SJCRH30 (cell line): ENCODE measurements around the gene RBBP9. TPM values are rescaled to one million over a fixed set of nuclear protein-coding genes. Genes with fewer than 3 reads are reported as not detected.
"Not testable (repeated sequence)": the region's sequence is repeated elsewhere in the genome, so short reads cannot be mapped to it uniquely, and the experiment has no call there.

ENCODE experiments used
- DNase-seq, 2 experiments: peaks; one replicate each; pipeline ENCODE4 v3.0.0-alpha.2; 2015 to 2020
- H3K27ac ChIP-seq: fragments of 250-450 bp; sonication (Bioruptor Pico); 2 replicates; pipeline ENCODE4 v1.5.1; 2020; ENCODE audit warnings: mild to moderate bottlenecking, moderate library complexity
- H3K27me3 ChIP-seq: fragments of 250-450 bp; sonication (Bioruptor Pico); 2 replicates; pipeline ENCODE4 v1.5.1; 2020; ENCODE audit warnings: mild to moderate bottlenecking, moderate library complexity
- H3K36me3 ChIP-seq: fragments of 250-450 bp; sonication (Bioruptor Pico); 2 replicates; pipeline ENCODE4 v1.5.1; 2020; ENCODE audit warnings: mild to moderate bottlenecking, moderate library complexity
- H3K4me1 ChIP-seq: fragments of 250-450 bp; sonication (Bioruptor Pico); 2 replicates; pipeline ENCODE4 v1.5.1; 2020; ENCODE audit warnings: mild to moderate bottlenecking, moderate library complexity
- H3K4me3 ChIP-seq: fragments of 250-450 bp; sonication (Bioruptor Pico); 2 replicates; pipeline ENCODE4 v1.5.1; 2020; ENCODE audit warnings: mild to moderate bottlenecking, moderate library complexity
- H3K9me3 ChIP-seq: fragments of 250-450 bp; sonication (Bioruptor Pico); replicated peaks from 2 replicates; pipeline ENCODE4 v1.5.1; 2020; ENCODE audit warnings: mild to moderate bottlenecking, moderate library complexity
- total RNA-seq: library from RNA; depleted of rRNA; stranded (reverse); fragments of >200 nt; shearing (Covaris generic); gene quantifications from 2 replicates; pipeline ENCODE4 v1.2.3, GENCODE V29; 2014; rRNA removed

RBBP9 gene
- total RNA-seq = 29.6 and 30.3 TPM in 2 replicates

- H3K9me3 ChIP-seq = no peaks in the 10 kb centered on the region
- peak; percentile 90 to 92 for DNase-seq
- H3K4me3 ChIP-seq = peak within 1 kb of the TSS; percentile 74
- H3K36me3 ChIP-seq = peaks cover 7% of the 10 kb centered on the region; the same call in 1 of the 2 replicates
- H3K27me3 ChIP-seq = no peaks in the 10 kb centered on the region
- H3K4me1 ChIP-seq = peaks cover 8% of the 10 kb centered on the region
- H3K27ac ChIP-seq = peak within 1 kb of the TSS; percentile 40; the same call in 1 of the 2 replicates
These were observed at the start of gene RBBP9 for GRCh38 chr20:18496740-18497592. Gene RBBP9 (minus strand): TSS chr20:18497225. CDS start chr20:18497167, 58 bp downstream.

- no peaks in the 10 kb centered on the region for H3K27me3 ChIP-seq
- H3K27ac ChIP-seq = no peak overlapping the region
- H3K9me3 ChIP-seq = no peaks in the 10 kb centered on the region
- no peak overlapping the region for H3K4me3 ChIP-seq
- H3K36me3 ChIP-seq = peaks cover 31% of the 10 kb centered on the region
- DNase-seq = no peak
- H3K4me1 ChIP-seq = no peaks in the 10 kb centered on the region
These were observed 48.5 kb upstream of the RBBP9 start for GRCh38 chr20:18545566-18545965.

- H3K9me3 ChIP-seq = no peaks in the 10 kb centered on the region
- DNase-seq = no peak
- H3K4me1 ChIP-seq = no peaks in the 10 kb centered on the region
- peaks cover 21% of the 10 kb centered on the region for H3K36me3 ChIP-seq
- no peaks in the 10 kb centered on the region for H3K27me3 ChIP-seq
- no peak overlapping the region for H3K27ac ChIP-seq
- H3K4me3 ChIP-seq = no peak overlapping the region
These were observed 46.9 kb upstream of the RBBP9 start for GRCh38 chr20:18543932-18544331.

- Histone ChIP-seq H3K27ac (no peak overlapping the region), H3K4me3 (no peak overlapping the region), H3K36me3 (peaks cover 18% of the 10 kb centered on the region), H3K27me3 (no peaks in the 10 kb centered on the region), H3K4me1 (no peaks in the 10 kb centered on the region), H3K9me3 (no peaks in the 10 kb centered on the region)
- no peak for DNase-seq
These were observed 46.2 kb upstream of the RBBP9 start for GRCh38 chr20:18543216-18543615.

DNA sequence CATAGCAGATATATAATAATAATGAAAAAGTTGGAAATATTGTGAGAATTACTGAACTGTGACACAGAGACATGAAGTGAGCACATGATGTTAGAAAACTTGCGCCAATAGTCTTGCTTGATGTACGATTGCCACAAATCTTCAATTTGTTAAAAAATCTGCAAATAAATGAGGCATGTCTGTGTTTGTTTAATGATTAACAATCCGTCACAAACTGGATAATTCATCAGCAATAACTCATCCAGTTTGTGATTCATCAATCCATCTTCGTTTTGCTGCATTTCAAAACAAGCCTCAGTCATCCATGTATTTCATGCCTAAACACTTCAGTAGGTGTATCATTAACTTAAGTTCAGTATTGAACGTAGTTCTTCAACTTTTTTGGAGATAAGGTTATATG is 44.7 kb upstream of the RBBP9 start:
- H3K27me3 ChIP-seq = no peaks in the 10 kb centered on the region
- no peaks in the 10 kb centered on the region for H3K9me3 ChIP-seq
- peaks cover 20% of the 10 kb centered on the region for H3K36me3 ChIP-seq
- no peaks in the 10 kb centered on the region for H3K4me1 ChIP-seq
- no peak overlapping the region for H3K27ac ChIP-seq
- no peak overlapping the region for H3K4me3 ChIP-seq
- no peak for DNase-seq

DNA sequence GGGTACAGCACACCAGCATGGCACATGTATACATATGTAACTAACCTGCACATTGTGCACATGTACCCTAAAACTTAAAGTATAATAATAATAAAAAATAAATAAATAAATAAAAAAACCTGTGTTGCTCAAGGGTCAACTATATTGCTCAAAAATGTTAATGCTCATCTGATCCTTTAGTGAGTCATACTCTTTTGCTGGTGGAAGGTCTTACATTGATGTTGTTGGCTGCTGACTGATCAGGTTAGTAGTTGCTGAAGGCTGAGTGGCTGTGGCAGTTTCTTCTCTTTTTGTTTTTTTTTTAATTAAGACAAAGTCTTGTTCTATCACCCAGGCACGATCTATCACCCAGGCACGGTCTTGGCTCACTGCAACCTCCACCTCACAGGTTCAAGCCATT is 40.6 kb upstream of the RBBP9 start:
- H3K4me3 ChIP-seq = no peak overlapping the region
- no peak overlapping the region for H3K27ac ChIP-seq
- no peaks in the 10 kb centered on the region for H3K27me3 ChIP-seq
- no peaks in the 10 kb centered on the region for H3K9me3 ChIP-seq
- DNase-seq = no peak
- H3K4me1 ChIP-seq = no peaks in the 10 kb centered on the region
- peaks cover 46% of the 10 kb centered on the region for H3K36me3 ChIP-seq

DNA sequence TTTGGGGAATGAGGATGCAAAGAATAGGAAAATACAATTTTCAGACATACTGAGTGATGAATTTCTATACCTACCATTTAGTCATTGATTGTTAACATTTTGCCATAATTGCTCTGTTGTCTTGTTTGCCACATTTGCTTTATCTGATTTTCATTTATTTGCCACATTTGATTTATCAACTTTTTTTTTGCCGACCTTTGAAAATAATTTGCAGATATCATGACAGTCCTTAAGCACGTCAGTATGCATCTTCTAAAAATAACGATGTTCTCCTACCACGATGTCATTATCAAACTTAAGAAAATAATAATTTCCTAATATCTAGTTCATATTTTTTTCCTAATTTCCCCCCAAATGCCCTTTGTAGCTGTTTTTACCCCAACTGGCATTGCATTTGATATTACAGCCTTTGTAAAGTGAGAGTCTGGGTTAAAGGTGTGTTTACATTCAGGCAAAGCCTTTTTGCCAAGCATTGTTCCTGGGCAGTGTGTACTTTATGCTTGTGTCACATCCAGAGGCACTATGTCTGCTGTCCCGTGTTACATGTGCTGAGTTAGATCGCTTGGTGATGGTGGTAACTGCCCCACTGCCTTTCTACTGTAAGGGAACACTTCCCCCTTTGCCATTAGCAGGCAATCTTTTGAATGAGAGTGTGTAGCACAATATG is 37.1 kb upstream of the RBBP9 start:
- no peaks in the 10 kb centered on the region for H3K27me3 ChIP-seq
- DNase-seq = no peak
- no peaks in the 10 kb centered on the region for H3K9me3 ChIP-seq
- no peak overlapping the region for H3K27ac ChIP-seq
- peaks cover 52% of the 10 kb centered on the region for H3K36me3 ChIP-seq
- no peaks in the 10 kb centered on the region for H3K4me1 ChIP-seq
- H3K4me3 ChIP-seq = no peak overlapping the region

DNA sequence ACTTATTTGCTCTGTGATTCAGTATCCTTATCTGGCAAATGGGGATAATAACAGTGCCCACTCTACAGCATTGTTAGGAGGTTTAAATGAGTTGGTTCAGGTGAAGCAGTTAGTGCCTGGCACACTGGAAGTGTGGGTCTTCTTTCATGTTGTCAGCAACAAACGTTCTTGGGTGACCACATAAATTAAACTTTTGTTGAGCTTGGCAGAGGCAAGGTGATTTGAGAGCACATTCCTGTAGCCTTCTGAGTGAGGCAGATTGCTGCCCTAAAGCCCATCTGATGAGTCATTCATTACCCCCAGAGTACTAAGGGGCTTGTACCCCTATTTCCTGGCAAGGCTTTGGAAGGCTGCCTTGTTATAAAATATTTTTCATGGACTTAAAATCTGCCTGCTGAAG is 36.5 kb upstream of the RBBP9 start:
- peaks cover 56% of the 10 kb centered on the region for H3K36me3 ChIP-seq

GRCh38 chr20:18532626-18533025 is 35.6 kb upstream of the RBBP9 start:
- peaks cover 63% of the 10 kb centered on the region for H3K36me3 ChIP-seq
- no peak overlapping the region for H3K27ac ChIP-seq
- H3K27me3 ChIP-seq = no peaks in the 10 kb centered on the region
- no peak for DNase-seq
- H3K4me3 ChIP-seq = no peak overlapping the region
- H3K4me1 ChIP-seq = no peaks in the 10 kb centered on the region
- H3K9me3 ChIP-seq = no peaks in the 10 kb centered on the region

More for the DNA sequence above, 36.5 kb upstream of the RBBP9 start:
- Histone ChIP-seq H3K4me3 (no peak overlapping the region), H3K27me3 (no peaks in the 10 kb centered on the region), H3K9me3 (no peaks in the 10 kb centered on the region), H3K27ac (no peak overlapping the region), H3K4me1 (no peaks in the 10 kb centered on the region)
- no peak for DNase-seq

GRCh38 chr20:18529041-18529440 is 32.0 kb upstream of the RBBP9 start:
- Histone ChIP-seq H3K27me3 (no peaks in the 10 kb centered on the region), H3K4me3 (no peak overlapping the region), H3K27ac (no peak overlapping the region), H3K4me1 (no peaks in the 10 kb centered on the region), H3K36me3 (peaks cover 73% of the 10 kb centered on the region), H3K9me3 (no peaks in the 10 kb centered on the region)
- no peak for DNase-seq

GRCh38 chr20:18527836-18528235 is 30.8 kb upstream of the RBBP9 start:
- H3K27ac ChIP-seq = no peak overlapping the region
- H3K36me3 ChIP-seq = peaks cover 61% of the 10 kb centered on the region
- DNase-seq = no peak
- no peak overlapping the region for H3K4me3 ChIP-seq
- no peaks in the 10 kb centered on the region for H3K4me1 ChIP-seq
- H3K9me3 ChIP-seq = no peaks in the 10 kb centered on the region
- H3K27me3 ChIP-seq = no peaks in the 10 kb centered on the region

GRCh38 chr20:18527339-18527738 is 30.3 kb upstream of the RBBP9 start:
- peaks cover 60% of the 10 kb centered on the region for H3K36me3 ChIP-seq
- H3K27ac ChIP-seq = no peak overlapping the region
- no peaks in the 10 kb centered on the region for H3K27me3 ChIP-seq
- H3K4me3 ChIP-seq = no peak overlapping the region
- H3K4me1 ChIP-seq = no peaks in the 10 kb centered on the region
- DNase-seq = no peak
- H3K9me3 ChIP-seq = no peaks in the 10 kb centered on the region

GRCh38 chr20:18526761-18527160 is 29.7 kb upstream of the RBBP9 start:
- not testable (repeated sequence) for H3K4me1 ChIP-seq, H3K4me3 ChIP-seq, H3K27me3 ChIP-seq, DNase-seq, H3K27ac ChIP-seq, H3K9me3 ChIP-seq
- peaks cover 60% of the 10 kb centered on the region for H3K36me3 ChIP-seq

GRCh38 chr20:18524646-18525045 is 27.6 kb upstream of the RBBP9 start:
- Histone ChIP-seq H3K27me3 (no peaks in the 10 kb centered on the region), H3K4me3 (no peak overlapping the region), H3K27ac (no peak overlapping the region), H3K4me1 (no peaks in the 10 kb centered on the region), H3K36me3 (peaks cover 51% of the 10 kb centered on the region), H3K9me3 (no peaks in the 10 kb centered on the region)
- DNase-seq = no peak

- H3K9me3 ChIP-seq = no peaks in the 10 kb centered on the region
- no peaks in the 10 kb centered on the region for H3K4me1 ChIP-seq
- H3K27ac ChIP-seq = no peak overlapping the region
- peaks cover 37% of the 10 kb centered on the region for H3K36me3 ChIP-seq
- no peak for DNase-seq
- no peaks in the 10 kb centered on the region for H3K27me3 ChIP-seq
- H3K4me3 ChIP-seq = no peak overlapping the region
These were observed 26.0 kb upstream of the RBBP9 start for GRCh38 chr20:18523066-18523465.
